Thyroid gland (tissue), 4 donors: ENCODE results near the gene RUSC1.

Experiments used
- CTCF ChIP-seq, 6 experiments: fragments of 200-600 bp in 3 of 6; fragments of 450-650 bp in 3 of 6; sonication (generic) in 3 of 6; IDR thresholded peaks; one replicate each; pipeline ENCODE4 v1.5.1; 2016 to 2019; ENCODE audit warnings: antibody characterized with exemption in 6 of 6, mild to moderate bottlenecking in 2 of 6, inconsistent platforms in 1 of 6, moderate library complexity in 1 of 6
- POLR2A ChIP-seq, 2 donors: fragments of 450-650 bp; IDR thresholded peaks; one replicate each; pipeline ENCODE4 v1.6.1; 2017; ENCODE audit warnings: antibody characterized with exemption in 2 of 2, mild to moderate bottlenecking in 2 of 2, moderate library complexity in 1 of 2

GRCh38 chr1:155300024-155300423 lies 20.7 kb upstream of the RUSC1 start:
- TF ChIP-seq POLR2A (IDR thresholded peaks at IDR 0.05) = no peak
- no peak for TF ChIP-seq CTCF (IDR thresholded peaks at IDR 0.05)
